HFFc6 (cell line): ENCODE results near the gene FBF1. TPM values are rescaled to one million over a fixed set of nuclear protein-coding genes. Genes with fewer than 3 reads are reported as not detected.

ENCODE experiments used
- DNase-seq: peaks from one replicate; pipeline ENCODE4 v3.0.0-alpha.2; 2018
- H3K27ac Mint-ChIP-seq: 2 replicates; pipeline ENCODE4 v1.8.0; 2020; ENCODE audit warnings: mild to moderate bottlenecking, mixed read lengths
- H3K27me3 Mint-ChIP-seq: 2 replicates; pipeline ENCODE4 v1.8.0; 2021; ENCODE audit warnings: mild to moderate bottlenecking, moderate library complexity, mixed read lengths; ENCODE audit not compliant: insufficient read depth
- H3K36me3 Mint-ChIP-seq: 2 replicates; pipeline ENCODE4 v1.8.0; 2021; ENCODE audit warnings: low read depth, mixed read lengths
- H3K4me1 Mint-ChIP-seq: 2 replicates; pipeline ENCODE4 v1.8.0; 2020; ENCODE audit warnings: low read depth, mixed read lengths
- H3K4me3 Mint-ChIP-seq: 2 replicates; pipeline ENCODE4 v1.8.0; 2020; ENCODE audit warnings: mild to moderate bottlenecking, moderate library complexity, mixed read lengths
- H3K9me3 Mint-ChIP-seq: 2 replicates; pipeline ENCODE4 v1.8.0; 2020; ENCODE audit warnings: mild to moderate bottlenecking, mixed read lengths
- long read RNA-seq: library from polyadenylated mRNA; unstranded; transcript quantifications from one replicate; pipeline ENCODE4 v2.0.0, GENCODE V29; 2019
- total RNA-seq, 6 experiments: library from RNA; stranded (reverse); fragmentation: NEBNext Ultra II Directional; extraction: Animal tissue kit (Norgen Biotek cat#: 25700); gene quantifications; 2 replicates in 1 of 6; 3 replicates in 5 of 6; pipeline ENCODE4 v1.2.3, GENCODE V29; 2021
- TF ChIP-seq, protein P1 (sequence below): fragments of 200-600 bp; sonication (generic); IDR thresholded peaks from 2 replicates; pipeline ENCODE4 v1.5.0; 2021; ENCODE audit warnings: antibody characterized with exemption, mild to moderate bottlenecking

Gene FBF1, protein sequence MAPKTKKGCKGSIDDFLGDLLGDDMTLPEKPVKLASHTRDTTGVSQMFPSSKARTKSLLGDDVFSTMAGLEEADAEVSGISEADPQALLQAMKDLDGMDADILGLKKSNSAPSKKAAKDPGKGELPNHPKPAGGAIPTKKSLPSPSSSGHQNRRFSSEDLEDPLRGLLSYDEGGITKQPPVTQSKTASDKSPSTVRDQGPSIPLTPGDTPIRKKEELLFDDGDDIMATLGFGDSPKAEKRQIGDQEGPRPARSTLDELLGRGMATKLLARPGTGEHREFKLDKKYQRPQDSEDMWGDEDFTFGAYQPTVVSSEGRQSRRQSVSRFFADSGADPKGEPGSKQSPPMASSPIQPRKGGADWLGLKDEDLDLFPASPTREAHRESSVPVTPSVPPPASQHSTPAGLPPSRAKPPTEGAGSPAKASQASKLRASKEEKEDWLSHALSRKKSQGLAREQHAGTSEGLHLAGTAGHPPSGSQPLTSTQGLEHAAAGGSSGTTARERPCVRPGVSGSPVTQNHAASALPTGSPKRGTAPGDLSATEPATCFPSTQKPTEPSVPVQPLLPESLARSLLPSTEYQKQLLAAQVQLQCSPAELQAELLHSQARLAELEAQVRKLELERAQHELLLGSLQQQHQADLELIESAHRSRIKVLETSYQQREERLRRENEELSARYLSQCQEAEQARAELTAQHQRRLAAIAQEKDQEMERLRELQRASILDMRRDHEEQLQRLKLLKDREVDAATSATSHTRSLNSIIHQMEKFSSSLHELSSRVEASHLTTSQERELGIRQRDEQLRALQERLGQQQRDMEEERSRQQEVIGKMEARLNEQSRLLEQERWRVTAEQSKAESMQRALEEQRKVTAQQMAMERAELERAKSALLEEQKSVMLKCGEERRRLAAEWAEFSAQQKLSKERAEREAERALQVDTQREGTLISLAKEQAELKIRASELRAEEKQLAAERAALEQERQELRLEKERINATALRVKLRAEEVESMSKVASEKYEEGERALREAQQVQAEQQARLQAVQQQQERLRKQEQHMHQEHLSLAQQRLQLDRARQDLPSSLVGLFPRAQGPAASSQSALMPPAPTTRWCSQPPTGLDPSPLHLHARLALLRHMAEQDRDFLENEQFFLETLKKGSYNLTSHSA
- 10 to 100 TPM in 1 of 6 experiments, 1 to 10 TPM in 5; 5.6 to 10.1 (median 6.3) TPM for total RNA-seq
- long read RNA-seq, partial matches to known transcripts = 1 of 1 reads
- long read RNA-seq, other reads (novel, unspliced or antisense) = 0 of 1 reads

DNA sequence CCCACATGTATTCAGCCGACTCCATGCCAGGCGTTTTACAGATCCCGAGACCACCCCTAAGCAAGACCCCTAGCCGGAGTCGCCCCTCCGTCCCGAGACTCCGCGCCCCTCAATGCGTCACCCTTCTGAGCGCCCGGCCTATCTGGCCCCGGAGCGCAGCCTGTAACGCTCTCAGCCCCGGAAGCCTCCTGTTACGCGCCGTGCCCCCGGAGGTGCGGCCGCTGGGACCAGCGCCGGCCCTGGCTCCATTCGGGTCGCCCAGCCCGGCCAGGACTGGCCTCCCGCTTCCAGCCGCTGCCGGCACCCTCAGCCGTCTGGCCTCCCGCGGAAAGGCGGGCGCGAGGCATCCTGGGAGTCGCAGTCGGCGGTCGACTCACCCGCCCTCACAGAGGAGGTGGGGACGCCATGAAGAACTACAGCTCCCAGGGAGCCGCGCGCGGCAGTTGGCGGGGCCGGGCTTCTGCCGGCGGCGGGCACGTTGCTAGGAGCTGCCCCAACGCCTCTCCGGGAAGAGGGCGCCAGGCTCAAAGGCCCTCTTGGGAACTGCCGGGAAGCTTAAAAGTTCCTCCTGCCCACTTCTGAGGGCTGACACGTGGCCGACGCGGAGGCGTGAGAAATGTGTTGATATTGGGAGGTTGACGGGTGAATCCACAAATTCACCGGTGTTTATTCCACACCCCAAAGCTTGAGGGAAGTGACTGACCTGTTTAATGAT, at the start of gene FBF1:
FBF1 (minus strand) TSS at position 316 of the 715 bp plus-strand sequence. CDS start 2,893 bp downstream, outside the sequence.
- peaks cover 17% of the 10 kb centered on the region for H3K4me1 Mint-ChIP-seq
- peak; percentile 96 for DNase-seq
- no peaks in the 10 kb centered on the region for H3K9me3 Mint-ChIP-seq
- H3K27me3 Mint-ChIP-seq = peaks cover 5% of the 10 kb centered on the region
- H3K27ac Mint-ChIP-seq = peak within 1 kb of the TSS; percentile 94
- TF ChIP-seq, protein P1, sequence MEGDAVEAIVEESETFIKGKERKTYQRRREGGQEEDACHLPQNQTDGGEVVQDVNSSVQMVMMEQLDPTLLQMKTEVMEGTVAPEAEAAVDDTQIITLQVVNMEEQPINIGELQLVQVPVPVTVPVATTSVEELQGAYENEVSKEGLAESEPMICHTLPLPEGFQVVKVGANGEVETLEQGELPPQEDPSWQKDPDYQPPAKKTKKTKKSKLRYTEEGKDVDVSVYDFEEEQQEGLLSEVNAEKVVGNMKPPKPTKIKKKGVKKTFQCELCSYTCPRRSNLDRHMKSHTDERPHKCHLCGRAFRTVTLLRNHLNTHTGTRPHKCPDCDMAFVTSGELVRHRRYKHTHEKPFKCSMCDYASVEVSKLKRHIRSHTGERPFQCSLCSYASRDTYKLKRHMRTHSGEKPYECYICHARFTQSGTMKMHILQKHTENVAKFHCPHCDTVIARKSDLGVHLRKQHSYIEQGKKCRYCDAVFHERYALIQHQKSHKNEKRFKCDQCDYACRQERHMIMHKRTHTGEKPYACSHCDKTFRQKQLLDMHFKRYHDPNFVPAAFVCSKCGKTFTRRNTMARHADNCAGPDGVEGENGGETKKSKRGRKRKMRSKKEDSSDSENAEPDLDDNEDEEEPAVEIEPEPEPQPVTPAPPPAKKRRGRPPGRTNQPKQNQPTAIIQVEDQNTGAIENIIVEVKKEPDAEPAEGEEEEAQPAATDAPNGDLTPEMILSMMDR = no peak
- H3K36me3 Mint-ChIP-seq = no peaks in the 10 kb centered on the region
- H3K4me3 Mint-ChIP-seq = peak within 1 kb of the TSS; percentile 95

DNA sequence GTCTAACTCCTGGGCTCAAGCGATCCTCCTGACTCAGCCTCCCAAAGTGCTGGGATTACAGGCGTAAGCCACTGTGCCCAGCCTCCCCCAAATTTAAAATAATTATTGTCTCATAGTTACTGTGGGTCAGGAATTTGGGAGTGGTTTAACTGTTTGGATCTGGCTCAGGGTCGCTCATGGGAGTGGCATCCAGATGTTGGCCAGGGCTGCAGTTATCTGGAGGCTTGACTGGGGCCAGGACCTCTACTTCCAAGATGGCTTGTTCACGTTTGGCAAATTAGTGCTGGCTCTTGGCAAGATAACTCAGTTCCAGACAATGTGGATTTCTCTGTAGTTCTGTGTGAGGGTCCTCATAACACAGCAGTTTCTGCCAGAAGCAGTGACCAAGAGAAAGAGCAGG, 46.2 kb upstream of the FBF1 start:
- peaks cover 29% of the 10 kb centered on the region for H3K4me1 Mint-ChIP-seq
- DNase-seq = no peak
- no peaks in the 10 kb centered on the region for H3K27me3 Mint-ChIP-seq
- TF ChIP-seq, protein P1 = no peak
- H3K9me3 Mint-ChIP-seq = no peaks in the 10 kb centered on the region
- no peak overlapping the region for H3K27ac Mint-ChIP-seq
- no peak overlapping the region for H3K4me3 Mint-ChIP-seq
- no peaks in the 10 kb centered on the region for H3K36me3 Mint-ChIP-seq

DNA sequence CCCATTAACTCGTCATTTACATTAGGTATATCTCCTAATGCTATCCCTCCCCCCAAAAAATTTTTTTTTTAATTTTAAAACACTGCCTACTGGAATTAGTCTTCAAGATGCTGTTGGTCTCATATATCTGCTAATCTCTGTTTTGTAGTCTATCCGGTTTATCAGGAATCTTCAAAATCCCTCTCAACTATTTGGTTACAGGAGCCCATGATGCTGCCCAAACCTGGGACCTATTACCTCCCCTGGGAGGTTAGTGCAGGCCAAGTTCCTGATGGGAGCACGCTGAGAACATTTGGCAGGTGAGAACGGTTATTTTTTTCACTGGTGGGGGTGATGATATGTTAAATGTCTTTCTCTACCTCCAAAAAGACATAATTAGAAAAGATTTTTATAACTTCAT, 45.1 kb upstream of the FBF1 start:
- Mint-ChIP-seq H3K4me1 (peaks cover 37% of the 10 kb centered on the region), H3K36me3 (no peaks in the 10 kb centered on the region), H3K27ac (no peak overlapping the region), H3K27me3 (no peaks in the 10 kb centered on the region), H3K4me3 (no peak overlapping the region), H3K9me3 (no peaks in the 10 kb centered on the region)
- no peak for DNase-seq
- TF ChIP-seq, protein P1 = no peak

DNA sequence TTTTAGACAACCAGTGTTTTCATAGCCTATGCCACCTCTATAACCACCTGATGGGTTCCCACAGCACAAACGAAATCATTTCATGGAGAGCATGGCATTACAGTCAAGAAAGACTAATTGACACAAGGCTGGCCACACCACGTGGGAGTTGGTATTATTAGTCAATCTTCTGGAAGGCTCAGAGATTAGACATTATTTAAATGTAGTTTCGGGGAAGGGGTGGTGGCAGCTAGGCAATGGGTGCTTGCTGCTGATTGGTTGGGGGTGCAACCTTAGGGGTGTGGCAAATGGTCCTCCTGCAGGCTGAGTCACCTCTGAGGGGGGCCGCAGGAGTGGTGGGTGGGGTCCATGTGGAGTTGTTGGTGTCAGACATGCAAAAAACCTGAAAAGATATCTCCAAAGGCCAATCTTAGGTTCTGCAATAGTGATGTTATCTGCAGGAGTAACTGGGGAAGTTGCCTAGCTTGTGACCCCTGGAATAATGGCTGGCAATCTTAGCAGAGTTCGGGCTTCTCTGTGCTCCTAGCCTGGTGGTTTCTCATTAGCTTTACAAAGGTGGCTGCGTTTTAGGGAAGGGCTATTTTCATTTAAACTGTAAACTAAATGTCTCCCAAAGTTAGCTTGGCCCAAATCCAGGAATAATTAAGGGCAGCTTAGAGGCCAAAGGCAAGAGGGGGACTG, 42.8 kb upstream of the FBF1 start:
- TF ChIP-seq, protein P1 = no peak
- Mint-ChIP-seq H3K4me1 (peaks cover 43% of the 10 kb centered on the region), H3K4me3 (peak overlapping the region; percentile 26; the same call in 1 of the 2 replicates), H3K36me3 (no peaks in the 10 kb centered on the region), H3K9me3 (no peaks in the 10 kb centered on the region), H3K27me3 (peaks cover 3% of the 10 kb centered on the region; the same call in 1 of the 2 replicates), H3K27ac (peak overlapping the region; percentile 80)
- no peak for DNase-seq
